HG02763 (cell line): Measurements from ENCODE around the gene RPL13.

ENCODE experiments used
- ATAC-seq: cut with Tn5 transposase; IDR thresholded peaks from one replicate; pipeline ENCODE4 v1.9.1; 2021; ENCODE audit warnings: mild to moderate bottlenecking, moderate library complexity; ENCODE audit not compliant: unreplicated experiment

Gene RPL13

GRCh38 chr16:89544713-89545043, 15.8 kb upstream of the RPL13 start:
- ATAC-seq: no peak

- ATAC-seq: no peak
Measured at GRCh38 chr16:89545044-89545830, 15.2 kb upstream of the RPL13 start.

GRCh38 chr16:89545831-89546574, 14.5 kb upstream of the RPL13 start:
- no peak for ATAC-seq

DNA sequence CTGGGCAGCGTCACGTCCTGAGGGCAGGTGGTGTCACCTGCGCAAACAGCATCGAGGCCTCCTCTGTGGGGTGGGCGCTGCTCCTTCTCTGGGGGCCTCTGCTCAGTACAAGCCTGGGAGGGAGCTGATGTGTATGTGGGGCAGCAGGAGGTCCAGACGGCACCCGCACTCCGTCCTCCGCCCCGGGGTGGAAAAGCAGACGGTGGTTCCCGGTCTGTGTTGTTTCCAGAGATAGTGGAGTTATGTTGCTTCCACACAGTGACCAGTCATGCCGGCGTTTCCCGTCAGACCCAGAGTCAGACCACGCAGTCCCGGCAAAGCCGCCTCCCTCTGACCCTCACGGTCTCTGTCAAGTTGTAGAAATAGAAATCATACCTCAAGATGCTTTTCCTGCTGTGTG, 13.7 kb upstream of the RPL13 start:
- no peak for ATAC-seq

- no peak for ATAC-seq
Measured at GRCh38 chr16:89547291-89547690, 13.2 kb upstream of the RPL13 start.

DNA sequence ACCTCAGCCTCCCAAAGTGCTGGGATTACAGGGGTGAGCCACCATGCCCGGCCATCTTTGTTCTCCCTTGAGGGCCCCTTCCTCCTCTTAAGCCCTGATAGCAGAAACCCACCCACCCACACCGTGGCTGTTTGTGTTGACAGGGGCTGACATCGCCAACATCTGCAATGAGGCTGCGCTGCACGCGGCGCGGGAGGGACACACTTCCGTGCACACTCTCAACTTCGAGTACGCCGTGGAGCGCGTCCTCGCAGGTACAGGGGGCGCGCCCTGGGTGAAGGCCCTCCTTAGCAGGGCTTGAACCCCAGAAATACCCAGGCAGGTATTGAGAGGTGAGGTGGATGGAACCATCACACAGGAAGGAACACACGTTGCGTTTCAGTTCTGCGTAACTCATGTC, 12.6 kb upstream of the RPL13 start:
- ATAC-seq: no peak

- no peak for ATAC-seq
Measured at GRCh38 chr16:89548344-89549006, 12.0 kb upstream of the RPL13 start.

DNA sequence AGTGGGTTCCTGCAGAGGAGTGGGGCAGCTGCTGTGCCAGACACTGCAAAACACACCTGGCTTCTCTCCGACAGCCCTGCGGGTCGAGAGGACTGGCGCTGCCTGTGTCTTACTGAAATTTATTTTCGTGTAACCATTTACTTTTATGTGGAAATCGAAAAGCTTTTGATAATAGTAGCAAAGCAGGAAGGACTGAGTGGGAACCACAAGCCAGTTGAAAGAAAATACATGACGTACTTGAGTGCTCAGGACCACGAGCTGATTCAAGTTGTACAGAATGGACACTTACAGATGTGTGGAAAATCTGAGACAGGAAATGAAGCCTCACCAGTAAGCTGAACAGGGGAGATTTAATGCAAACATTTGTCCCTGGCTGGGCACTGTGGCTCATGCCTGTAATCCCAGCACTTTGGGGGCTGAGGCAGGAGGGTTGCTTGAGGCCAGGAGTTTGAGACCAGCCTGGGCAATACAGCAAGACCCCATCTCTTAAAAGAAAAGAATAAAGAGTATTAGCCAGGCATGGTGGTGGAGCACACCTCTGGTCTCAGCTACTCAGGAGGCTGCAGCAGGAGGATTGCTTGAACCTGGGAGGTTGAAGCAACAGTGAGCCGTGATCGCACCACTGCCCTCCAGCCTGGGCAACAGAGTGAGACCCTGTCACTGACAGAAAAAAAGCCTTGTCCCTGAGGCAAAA, 11.3 kb upstream of the RPL13 start:
- no peak for ATAC-seq

- ATAC-seq: no peak
Measured at GRCh38 chr16:89550421-89551007, 10.0 kb upstream of the RPL13 start.

DNA sequence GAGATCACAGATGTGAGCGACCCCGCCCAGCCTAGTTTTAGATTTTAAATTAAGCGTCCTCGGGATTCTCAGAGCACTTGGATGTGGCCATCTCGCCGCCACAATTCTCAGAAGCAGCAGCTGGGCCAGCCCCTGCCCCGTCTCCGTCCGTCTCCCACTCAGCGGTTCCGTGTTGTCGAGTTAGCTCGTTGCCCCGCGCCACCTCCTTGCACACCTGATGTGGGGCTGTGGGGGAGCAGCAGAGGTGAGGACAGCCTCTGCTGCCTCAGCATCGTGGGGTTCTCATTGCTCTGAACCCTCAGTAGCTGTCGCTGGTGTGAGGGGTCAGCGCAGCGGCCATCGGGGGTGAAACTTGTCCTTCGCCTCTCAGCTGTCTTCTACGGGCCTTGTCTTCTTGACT, 8.2 kb upstream of the RPL13 start:
- no peak for ATAC-seq

- ATAC-seq: no peak
Measured at GRCh38 chr16:89552913-89553312, 7.6 kb upstream of the RPL13 start.

- no peak for ATAC-seq
Measured at GRCh38 chr16:89553733-89554132, 6.7 kb upstream of the RPL13 start.

DNA sequence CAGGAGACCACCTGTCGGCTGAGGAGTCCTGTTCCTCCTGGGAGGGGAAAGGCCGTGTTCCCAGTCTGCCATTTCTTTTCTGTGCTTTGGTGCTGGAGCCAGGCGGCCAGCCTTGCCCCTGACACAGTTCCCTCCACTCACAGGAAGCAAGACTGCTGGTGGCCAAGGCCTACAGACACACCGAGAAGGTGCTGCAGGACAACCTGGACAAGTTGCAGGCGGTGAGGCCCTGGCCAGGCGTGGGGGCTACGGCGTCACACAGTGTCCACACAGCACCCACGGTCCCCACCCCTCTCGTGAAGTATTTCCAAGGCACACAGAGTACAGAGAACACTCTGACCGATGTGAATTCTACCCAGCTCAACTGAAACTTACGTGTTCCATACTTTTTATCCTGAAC, 6.1 kb upstream of the RPL13 start:
- no peak for ATAC-seq

- ATAC-seq: no peak
Measured at GRCh38 chr16:89555265-89555664, 5.2 kb upstream of the RPL13 start.

DNA sequence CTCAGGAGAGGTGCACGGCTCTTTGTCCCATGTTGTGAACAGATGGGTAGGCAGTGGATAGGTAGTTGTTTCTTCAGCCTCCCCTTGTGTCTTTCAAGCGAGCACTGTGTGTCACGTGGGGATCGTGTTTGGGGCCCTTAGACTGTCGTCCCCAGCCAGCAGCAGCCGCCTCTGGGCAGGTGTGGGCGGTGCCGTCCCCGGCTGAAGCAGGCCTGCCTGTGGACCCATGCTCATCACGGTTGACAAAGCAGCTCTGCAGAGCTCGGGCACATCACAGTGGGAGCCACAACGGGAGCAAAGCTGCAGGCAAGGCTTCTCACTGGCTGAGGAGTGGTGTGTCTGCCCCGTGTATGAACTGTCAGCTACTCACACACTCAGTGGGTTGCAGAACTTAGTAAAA, 4.7 kb upstream of the RPL13 start:
- no peak for ATAC-seq

GRCh38 chr16:89556750-89557689, 3.5 kb upstream of the RPL13 start:
- no peak for ATAC-seq

DNA sequence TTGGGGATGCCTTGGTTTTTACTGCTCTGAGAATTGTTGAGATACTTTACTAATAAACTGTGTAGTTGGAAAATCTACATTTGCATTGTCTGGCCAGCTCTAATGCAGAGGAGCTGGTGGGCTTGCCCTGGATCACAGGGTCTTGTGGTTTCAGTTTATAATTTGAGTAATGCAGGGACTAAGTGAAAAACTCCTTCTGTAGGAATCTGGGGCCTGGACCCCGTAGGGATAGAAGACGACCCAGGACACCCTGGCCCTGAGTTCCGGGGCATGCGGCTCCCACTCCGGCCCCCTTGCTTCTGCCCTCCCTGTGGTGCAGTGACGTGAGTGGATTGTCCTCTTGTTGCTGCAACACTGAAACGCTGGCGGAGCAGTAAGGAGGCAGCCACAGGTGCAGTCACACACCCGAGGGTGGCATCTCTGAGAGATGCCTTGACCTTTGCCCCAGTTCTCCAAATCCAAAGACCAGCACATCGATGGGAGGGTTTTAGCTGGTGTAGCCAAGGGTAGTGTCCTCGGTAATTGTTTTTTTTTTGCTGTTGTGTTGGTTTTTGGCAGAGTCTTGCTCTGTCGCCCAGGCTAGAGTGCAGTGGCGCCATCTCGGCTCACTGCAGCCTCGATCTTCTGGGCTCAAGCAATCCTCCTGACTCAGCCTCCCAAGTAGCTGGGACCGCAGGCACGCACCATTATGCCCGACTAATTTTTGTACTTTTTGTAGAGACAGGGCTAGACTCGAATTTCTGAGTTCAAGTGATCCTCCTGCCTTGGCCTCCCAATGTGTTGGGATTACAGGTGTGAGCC, 2.6 kb upstream of the RPL13 start:
- ATAC-seq: no peak

DNA sequence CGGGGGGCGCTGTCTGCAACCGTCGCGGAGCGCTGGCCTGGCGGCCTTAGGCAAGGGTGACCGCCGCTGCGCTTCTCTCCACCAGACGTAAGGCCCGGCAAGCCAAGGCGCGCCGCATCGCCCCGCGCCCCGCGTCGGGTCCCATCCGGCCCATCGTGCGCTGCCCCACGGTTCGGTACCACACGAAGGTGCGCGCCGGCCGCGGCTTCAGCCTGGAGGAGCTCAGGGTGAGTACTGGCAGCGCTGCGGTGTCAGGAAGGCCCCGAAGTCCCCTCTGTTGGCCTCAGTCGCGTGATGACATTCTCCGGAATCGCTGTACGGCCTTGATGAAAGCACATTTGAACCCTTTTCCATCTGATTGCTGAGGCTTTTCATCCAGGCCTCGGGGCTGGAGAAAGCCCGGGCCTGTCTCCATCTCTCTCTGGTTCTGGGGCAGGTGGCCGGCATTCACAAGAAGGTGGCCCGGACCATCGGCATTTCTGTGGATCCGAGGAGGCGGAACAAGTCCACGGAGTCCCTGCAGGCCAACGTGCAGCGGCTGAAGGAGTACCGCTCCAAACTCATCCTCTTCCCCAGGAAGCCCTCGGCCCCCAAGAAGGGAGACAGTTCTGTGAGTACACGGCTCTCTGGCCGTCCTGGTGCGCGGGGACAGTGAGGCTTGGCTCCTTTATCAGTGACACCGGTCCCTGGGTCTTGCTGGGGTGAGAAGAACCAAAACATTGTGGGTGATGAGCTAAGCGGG, 831 bp downstream of the RPL13 start:
- no peak for ATAC-seq
